ENCODE measurements around the gene PNRC1. TPM values are rescaled to one million over a fixed set of nuclear protein-coding genes. Genes with fewer than 3 reads are reported as not detected.
"Not testable (repeated sequence)": the region's sequence is repeated elsewhere in the genome, so short reads cannot be mapped to it uniquely, and the experiment has no call there.

Gene PNRC1
- polyA plus RNA-seq, 2 of the 4 experiments (the other 2 are of a cell fraction), result 27.2 to 37.8 TPM

DNA sequence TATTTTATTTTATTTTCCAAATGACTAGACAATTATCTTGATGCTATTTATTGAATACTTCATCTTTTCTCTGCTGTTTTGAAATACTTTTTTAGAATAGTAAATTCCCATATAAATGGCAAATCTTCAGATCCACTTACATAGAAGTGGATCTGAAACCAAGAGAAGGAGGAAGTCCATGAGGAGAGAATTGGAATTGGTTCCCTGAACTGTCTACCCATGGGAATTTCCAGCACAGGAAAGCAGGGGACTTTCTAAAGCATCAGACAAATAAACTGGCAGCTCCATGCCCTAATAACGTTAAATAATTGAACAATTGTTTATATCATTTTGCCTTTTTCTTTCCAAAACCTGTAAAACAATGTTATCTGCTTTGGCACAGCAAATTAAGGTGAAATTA lies 47.1 kb upstream of the PNRC1 start:
- DNase-seq (ENCODE audit: low read depth in 1 of 2, low spot score in 1 of 2) (no peak), ATAC-seq (no peak), FAIRE-seq (no peak)
- ChIA-PET CTCF (interaction anchor here (0.7 to 0.8 kb wide), 3 partner anchors 27 to 147 kb away, joined by 3 to 4 read pairs (median 4); no protein-coding TSS in a partner anchor), POLR2A (interaction anchor here (4.4 kb wide), 1 partner anchor 49 kb away, joined by 113 read pairs; the partner anchor contains the start of gene PNRC1)
- 54% methylated on average over 1 of the region's 1 CpG for WGBS (ENCODE audit: missing lambda C conversion rate)
- Histone ChIP-seq H3K4me1 (peaks cover 28% of the 10 kb centered on the region), H3K4me3 (no peak overlapping the region), H3K4me2 (no peak overlapping the region), H3K9me3 (peaks cover 19% of the 10 kb centered on the region), H3K27ac (peak overlapping the region; percentile 83 to 92; a peak in 5 of 6 replicates)
- TF ChIP-seq, protein P1, sequence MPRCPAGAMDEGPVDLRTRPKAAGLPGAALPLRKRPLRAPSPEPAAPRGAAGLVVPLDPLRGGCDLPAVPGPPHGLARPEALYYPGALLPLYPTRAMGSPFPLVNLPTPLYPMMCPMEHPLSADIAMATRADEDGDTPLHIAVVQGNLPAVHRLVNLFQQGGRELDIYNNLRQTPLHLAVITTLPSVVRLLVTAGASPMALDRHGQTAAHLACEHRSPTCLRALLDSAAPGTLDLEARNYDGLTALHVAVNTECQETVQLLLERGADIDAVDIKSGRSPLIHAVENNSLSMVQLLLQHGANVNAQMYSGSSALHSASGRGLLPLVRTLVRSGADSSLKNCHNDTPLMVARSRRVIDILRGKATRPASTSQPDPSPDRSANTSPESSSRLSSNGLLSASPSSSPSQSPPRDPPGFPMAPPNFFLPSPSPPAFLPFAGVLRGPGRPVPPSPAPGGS (IDR thresholded peaks at IDR 0.05), result no peak
- TF ChIP-seq ZNF302 (CRISPR knock-in tag; IDR thresholded peaks at IDR 0.05) (no peak), NFE2L2 (conservative IDR thresholded peaks at IDR 0.05; ENCODE audit: low read length) (no peak), ESRRA (IDR thresholded peaks at IDR 0.05; ENCODE audit: borderline replicate concordance, low read length) (no peak), HMGXB4 (CRISPR knock-in tag; IDR thresholded peaks at IDR 0.05; ENCODE audit: borderline replicate concordance) (no peak), ZC3H11A (IDR thresholded peaks at IDR 0.05) (no peak), CHD2 (IDR thresholded peaks at IDR 0.05; ENCODE audit: low read length, partially characterized antibody) (no peak), HEYL (CRISPR knock-in tag; IDR thresholded peaks at IDR 0.05) (no peak), MAFK (IDR thresholded peaks at IDR 0.05; ENCODE audit: partially characterized antibody) (no peak), CHD4 (IDR thresholded peaks at IDR 0.05; ENCODE audit: borderline replicate concordance) (no peak), HOXB5 (CRISPR knock-in tag; IDR thresholded peaks at IDR 0.05) (no peak), POLR2AphosphoS2 (conservative IDR thresholded peaks at IDR 0.05; ENCODE audit: low read length) (no peak), POLR2A (IDR thresholded peaks at IDR 0.05; ENCODE audit: low read length) (no peak), EHF (CRISPR knock-in tag; IDR thresholded peaks at IDR 0.05) (no peak), HOXB13 (CRISPR knock-in tag; IDR thresholded peaks at IDR 0.05; ENCODE audit: low read depth) (no peak), SREBF2 (IDR thresholded peaks at IDR 0.05) (no peak), KDM5A (IDR thresholded peaks at IDR 0.05) (no peak)
- TF ChIP-seq, protein P2, sequence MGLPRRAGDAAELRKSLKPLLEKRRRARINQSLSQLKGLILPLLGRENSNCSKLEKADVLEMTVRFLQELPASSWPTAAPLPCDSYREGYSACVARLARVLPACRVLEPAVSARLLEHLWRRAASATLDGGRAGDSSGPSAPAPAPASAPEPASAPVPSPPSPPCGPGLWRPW (IDR thresholded peaks at IDR 0.05), result no peak

GRCh38 chr6:89034116-89034515 lies 46.4 kb upstream of the PNRC1 start:
- Histone ChIP-seq H3K4me1 (peaks cover 28% of the 10 kb centered on the region), H3K9me3 (peaks cover 20% of the 10 kb centered on the region), H3K27ac (peak overlapping the region; percentile 83 to 92), H3K4me2 (peak overlapping the region; percentile 74)
- POLR2A ChIA-PET, result interaction anchor here (4.4 kb wide), 1 partner anchor 48 kb away, joined by 113 read pairs; the partner anchor contains the start of gene PNRC1
- FAIRE-seq; H3K4me3 ChIP-seq; DNase-seq (ENCODE audit: low read depth in 1 of 2, low spot score in 1 of 2); ATAC-seq: not testable (repeated sequence)
- CTCF ChIA-PET, result interaction anchor here (0.8 kb wide), 2 partner anchors 27 to 147 kb away, joined by 4 read pairs; no protein-coding TSS in a partner anchor
- 79% methylated on average over 4 of the region's 4 CpGs for WGBS (ENCODE audit: missing lambda C conversion rate)

GRCh38 chr6:89034586-89035251 lies 45.8 kb upstream of the PNRC1 start:
- Histone ChIP-seq H3K9me3 (peaks cover 24% of the 10 kb centered on the region), H3K4me3 (peak overlapping the region; percentile 11; the same call in 1 of the 3 replicates), H3K4me2 (peak overlapping the region; percentile 74), H3K27ac (peak overlapping the region; percentile 83 to 92), H3K4me1 (peaks cover 28% of the 10 kb centered on the region)
- FAIRE-seq, result no peak
- peak; percentile 42 to 50 for ATAC-seq
- peak in 1 of 2 experiments; percentile 54 for DNase-seq (ENCODE audit: low read depth in 1 of 2, low spot score in 1 of 2)
- WGBS (ENCODE audit: missing lambda C conversion rate), result 51% methylated on average over 7 of the region's 7 CpGs
- no peak for TF ChIP-seq FOSL2 (IDR thresholded peaks at IDR 0.05)
- TF ChIP-seq FOSL2 (CRISPR knock-in tag; IDR thresholded peaks at IDR 0.05), result peak; percentile 39; the same call in 1 of the 2 replicates
- TF ChIP-seq CEBPB (IDR thresholded peaks at IDR 0.05), result peak in 1 of 2 experiments; percentile 23; a peak in 2 of 4 replicates
- TF ChIP-seq ZSCAN20 (CRISPR knock-in tag; IDR thresholded peaks at IDR 0.05), result no peak
- CTCF ChIA-PET, result interaction anchor here (0.8 kb wide), 1 partner anchor 28 kb away, joined by 4 read pairs; no protein-coding TSS in a partner anchor
- POLR2A ChIA-PET, result interaction anchor here (0.9 to 4.4 kb wide), 3 partner anchors 40 to 52 kb away, joined by 3 to 113 read pairs (median 4); partner anchors contain the start of gene PNRC1
